ENCODE data around the gene HEXIM2. TPM values are rescaled to one million over a fixed set of nuclear protein-coding genes. Genes with fewer than 3 reads are reported as not detected.

The HEXIM2 gene
- total RNA-seq, 1 donor, result 10.9 TPM

- no peaks in the 10 kb centered on the region for H3K36me3 ChIP-seq (ENCODE audit: insufficient read depth, low read length)
- H3K4me2 ChIP-seq (ENCODE audit: insufficient read depth, low read length), result peak overlapping the region; percentile 100
- peak; percentile 99 for DNase-seq (ENCODE audit: insufficient read length, low spot score, missing footprints)
- no peaks in the 10 kb centered on the region for H3K27me3 ChIP-seq (ENCODE audit: insufficient read depth, low read length)
- H3K4me3 ChIP-seq (ENCODE audit: insufficient read depth, low read length), result peak overlapping the region; percentile 93
- H3K79me2 ChIP-seq (ENCODE audit: insufficient read depth, low read length), result peaks cover 14% of the 10 kb centered on the region
- peaks cover 28% of the 10 kb centered on the region for H3K4me1 ChIP-seq (ENCODE audit: insufficient read depth, low read length)
- no peaks in the 10 kb centered on the region for H3K9me3 ChIP-seq (ENCODE audit: low read depth, low read length)
- peak overlapping the region; percentile 95 for H2AFZ ChIP-seq (ENCODE audit: low read length)
- peak; percentile 76 for TF ChIP-seq CTCF (IDR thresholded peaks at IDR 0.05; ENCODE audit: extremely low read depth, low read depth, low read length)
- no peaks in the 10 kb centered on the region for H4K20me1 ChIP-seq (ENCODE audit: insufficient read depth, low read length)
- H3K27ac ChIP-seq (ENCODE audit: low read depth, low read length), result peak overlapping the region; percentile 83
Measured at GRCh38 chr17:45132572-45133463, 28.9 kb upstream of the HEXIM2 start.

GRCh38 chr17:45135192-45135977 lies 26.3 kb upstream of the HEXIM2 start, which contains the start of gene ACBD4:
TSS of gene ACBD4 (plus strand) at chr17:45135687. CDS start at chr17:45136145, 458 bp downstream.
- Histone ChIP-seq H3K79me2 (ENCODE audit: insufficient read depth, low read length) (peaks cover 12% of the 10 kb centered on the region), H2AFZ (ENCODE audit: low read length) (peak within 1 kb of the TSS; percentile 94), H4K20me1 (ENCODE audit: insufficient read depth, low read length) (no peaks in the 10 kb centered on the region), H3K4me1 (ENCODE audit: insufficient read depth, low read length) (peaks cover 22% of the 10 kb centered on the region), H3K27ac (ENCODE audit: low read depth, low read length) (peak within 1 kb of the TSS; percentile 78), H3K4me2 (ENCODE audit: insufficient read depth, low read length) (peak within 1 kb of the TSS; percentile 95), H3K27me3 (ENCODE audit: insufficient read depth, low read length) (no peaks in the 10 kb centered on the region), H3K36me3 (ENCODE audit: insufficient read depth, low read length) (no peaks in the 10 kb centered on the region), H3K4me3 (ENCODE audit: insufficient read depth, low read length) (peak within 1 kb of the TSS; percentile 87), H3K9me3 (ENCODE audit: low read depth, low read length) (no peaks in the 10 kb centered on the region)
- peak; percentile 100 for DNase-seq (ENCODE audit: insufficient read length, low spot score, missing footprints)
- TF ChIP-seq CTCF (IDR thresholded peaks at IDR 0.05; ENCODE audit: extremely low read depth, low read depth, low read length), result peak; percentile 100

GRCh38 chr17:45135978-45136791 lies 25.5 kb upstream of the HEXIM2 start:
- Histone ChIP-seq H2AFZ (ENCODE audit: low read length) (peak overlapping the region; percentile 94), H3K27me3 (ENCODE audit: insufficient read depth, low read length) (no peaks in the 10 kb centered on the region), H3K79me2 (ENCODE audit: insufficient read depth, low read length) (peaks cover 9% of the 10 kb centered on the region), H3K36me3 (ENCODE audit: insufficient read depth, low read length) (no peaks in the 10 kb centered on the region), H3K27ac (ENCODE audit: low read depth, low read length) (peak overlapping the region; percentile 78), H3K9me3 (ENCODE audit: low read depth, low read length) (no peaks in the 10 kb centered on the region), H4K20me1 (ENCODE audit: insufficient read depth, low read length) (no peaks in the 10 kb centered on the region), H3K4me1 (ENCODE audit: insufficient read depth, low read length) (peaks cover 21% of the 10 kb centered on the region), H3K4me2 (ENCODE audit: insufficient read depth, low read length) (peak overlapping the region; percentile 95), H3K4me3 (ENCODE audit: insufficient read depth, low read length) (peak overlapping the region; percentile 87)
- peak; percentile 85 for DNase-seq (ENCODE audit: insufficient read length, low spot score, missing footprints)
- no peak for TF ChIP-seq CTCF (IDR thresholded peaks at IDR 0.05; ENCODE audit: extremely low read depth, low read depth, low read length)
